ENCODE data around the gene DNAJC5.

DNA sequence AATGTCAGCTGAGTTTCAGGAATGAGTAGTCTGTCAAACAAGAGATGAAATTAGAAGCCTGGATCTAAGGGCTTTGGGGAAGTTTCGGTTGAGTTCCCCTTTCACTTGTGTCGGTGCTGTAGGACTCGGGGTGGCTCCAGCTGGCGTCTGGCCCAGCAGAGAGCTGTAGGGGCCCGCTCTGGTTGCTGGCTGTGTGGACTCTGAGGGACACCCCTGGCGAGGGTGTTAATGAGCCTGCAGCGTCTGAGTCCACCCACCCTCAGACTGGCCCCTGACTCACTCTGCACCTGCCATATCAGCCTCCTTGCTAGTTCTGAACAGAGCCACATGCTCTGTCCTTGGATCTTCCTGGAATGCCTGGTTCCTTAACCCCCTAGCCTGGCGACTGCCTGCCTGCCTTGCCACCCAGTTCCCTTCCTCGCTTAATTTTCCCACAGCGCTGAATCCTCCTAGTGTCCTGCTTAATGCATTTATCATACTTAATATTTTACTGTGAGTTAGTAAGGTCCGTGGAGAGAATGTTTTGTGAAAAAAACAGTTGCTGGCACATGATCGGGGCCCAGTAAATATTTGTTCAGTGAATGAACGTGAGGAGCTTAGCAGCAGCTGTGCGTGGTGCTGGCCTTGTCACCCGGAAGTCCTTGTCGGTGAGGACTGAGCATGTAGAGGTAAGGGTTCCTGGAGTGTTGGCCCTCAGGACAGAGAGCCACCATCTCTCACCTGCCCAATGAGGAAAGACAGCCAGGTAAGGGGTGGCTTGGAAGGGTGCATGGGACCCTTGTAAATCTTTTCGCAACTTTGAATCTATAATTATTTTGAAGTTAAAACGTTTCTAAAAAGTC, 1.6 kb downstream of the DNAJC5 start:
- TF ChIP-seq POLR2AphosphoS5 (IDR thresholded peaks at IDR 0.05; ENCODE audit: low read depth) (peak; percentile 29; the same call in 1 of the 2 replicates), GABPA (IDR thresholded peaks at IDR 0.05; ENCODE audit: low read depth) (no peak), SPI1 (IDR thresholded peaks at IDR 0.05; ENCODE audit: borderline replicate concordance, low read depth) (peak; percentile 86; the same call in 1 of the 2 replicates)
- TF ChIP-seq, protein P1, sequence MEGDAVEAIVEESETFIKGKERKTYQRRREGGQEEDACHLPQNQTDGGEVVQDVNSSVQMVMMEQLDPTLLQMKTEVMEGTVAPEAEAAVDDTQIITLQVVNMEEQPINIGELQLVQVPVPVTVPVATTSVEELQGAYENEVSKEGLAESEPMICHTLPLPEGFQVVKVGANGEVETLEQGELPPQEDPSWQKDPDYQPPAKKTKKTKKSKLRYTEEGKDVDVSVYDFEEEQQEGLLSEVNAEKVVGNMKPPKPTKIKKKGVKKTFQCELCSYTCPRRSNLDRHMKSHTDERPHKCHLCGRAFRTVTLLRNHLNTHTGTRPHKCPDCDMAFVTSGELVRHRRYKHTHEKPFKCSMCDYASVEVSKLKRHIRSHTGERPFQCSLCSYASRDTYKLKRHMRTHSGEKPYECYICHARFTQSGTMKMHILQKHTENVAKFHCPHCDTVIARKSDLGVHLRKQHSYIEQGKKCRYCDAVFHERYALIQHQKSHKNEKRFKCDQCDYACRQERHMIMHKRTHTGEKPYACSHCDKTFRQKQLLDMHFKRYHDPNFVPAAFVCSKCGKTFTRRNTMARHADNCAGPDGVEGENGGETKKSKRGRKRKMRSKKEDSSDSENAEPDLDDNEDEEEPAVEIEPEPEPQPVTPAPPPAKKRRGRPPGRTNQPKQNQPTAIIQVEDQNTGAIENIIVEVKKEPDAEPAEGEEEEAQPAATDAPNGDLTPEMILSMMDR (IDR thresholded peaks at IDR 0.05; ENCODE audit: insufficient read depth, low read length), result no peak
- TF ChIP-seq, protein P2, sequence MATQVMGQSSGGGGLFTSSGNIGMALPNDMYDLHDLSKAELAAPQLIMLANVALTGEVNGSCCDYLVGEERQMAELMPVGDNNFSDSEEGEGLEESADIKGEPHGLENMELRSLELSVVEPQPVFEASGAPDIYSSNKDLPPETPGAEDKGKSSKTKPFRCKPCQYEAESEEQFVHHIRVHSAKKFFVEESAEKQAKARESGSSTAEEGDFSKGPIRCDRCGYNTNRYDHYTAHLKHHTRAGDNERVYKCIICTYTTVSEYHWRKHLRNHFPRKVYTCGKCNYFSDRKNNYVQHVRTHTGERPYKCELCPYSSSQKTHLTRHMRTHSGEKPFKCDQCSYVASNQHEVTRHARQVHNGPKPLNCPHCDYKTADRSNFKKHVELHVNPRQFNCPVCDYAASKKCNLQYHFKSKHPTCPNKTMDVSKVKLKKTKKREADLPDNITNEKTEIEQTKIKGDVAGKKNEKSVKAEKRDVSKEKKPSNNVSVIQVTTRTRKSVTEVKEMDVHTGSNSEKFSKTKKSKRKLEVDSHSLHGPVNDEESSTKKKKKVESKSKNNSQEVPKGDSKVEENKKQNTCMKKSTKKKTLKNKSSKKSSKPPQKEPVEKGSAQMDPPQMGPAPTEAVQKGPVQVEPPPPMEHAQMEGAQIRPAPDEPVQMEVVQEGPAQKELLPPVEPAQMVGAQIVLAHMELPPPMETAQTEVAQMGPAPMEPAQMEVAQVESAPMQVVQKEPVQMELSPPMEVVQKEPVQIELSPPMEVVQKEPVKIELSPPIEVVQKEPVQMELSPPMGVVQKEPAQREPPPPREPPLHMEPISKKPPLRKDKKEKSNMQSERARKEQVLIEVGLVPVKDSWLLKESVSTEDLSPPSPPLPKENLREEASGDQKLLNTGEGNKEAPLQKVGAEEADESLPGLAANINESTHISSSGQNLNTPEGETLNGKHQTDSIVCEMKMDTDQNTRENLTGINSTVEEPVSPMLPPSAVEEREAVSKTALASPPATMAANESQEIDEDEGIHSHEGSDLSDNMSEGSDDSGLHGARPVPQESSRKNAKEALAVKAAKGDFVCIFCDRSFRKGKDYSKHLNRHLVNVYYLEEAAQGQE (IDR thresholded peaks at IDR 0.05; ENCODE audit: insufficient replicate concordance, low read depth), result peak; percentile 11
